ENCODE measurements around the gene CDH8. TPM values are rescaled to one million over a fixed set of nuclear protein-coding genes. Genes with fewer than 3 reads are reported as not detected.

Gene CDH8
- total RNA-seq, 1 experiment from 2014 or later = 2.5 TPM

GRCh38 chr16:61653544-61653943 is 382.7 kb downstream of the CDH8 start:
- H3K27ac ChIP-seq (ENCODE audit: low read depth, low read length) = no peak overlapping the region
- H3K9me2 ChIP-seq (ENCODE audit: insufficient read depth) = no peaks in the 10 kb centered on the region
- no peaks in the 10 kb centered on the region for H3K27me3 ChIP-seq (ENCODE audit: insufficient read depth, low read length)
- H3K79me2 ChIP-seq (ENCODE audit: insufficient read depth, low read length) = no peaks in the 10 kb centered on the region
- H3K36me3 ChIP-seq (ENCODE audit: control insufficient read depth in 1 of 2, insufficient read depth in 2 of 2, low read length in 2 of 2) = no peaks in the 10 kb centered on the region
- BruUV-seq (replicated peaks) = no TSS peak
- no peaks in the 10 kb centered on the region for H3K4me1 ChIP-seq (ENCODE audit: control insufficient read depth in 1 of 2, insufficient read depth in 2 of 2, low read length in 2 of 2)
- CTCF ChIA-PET = no interaction called here
- H3K9me3 ChIP-seq (ENCODE audit: control insufficient read depth in 1 of 2, insufficient read depth in 1 of 2, low read depth in 1 of 2, low read length in 2 of 2) = peaks cover 0 to 5% of the 10 kb centered on the region in 2 experiments; a peak in 2 of 4 replicates
- no peak for ATAC-seq
- intact Hi-C loops (cut with micrococcal nuclease) = no loop called here
- no peaks in the 10 kb centered on the region for H4K20me1 ChIP-seq (ENCODE audit: insufficient read depth)
- RAD21 ChIA-PET (ENCODE audit: low non-redundant PET in 1 of 2, low total read pairs in 2 of 2, uncharacterized antibody in 2 of 2, unreplicated experiment in 2 of 2) = no interaction called here
- TF ChIP-seq SRF (IDR thresholded peaks at IDR 0.05; ENCODE audit: low read depth) (no peak), ZBTB33 (IDR thresholded peaks at IDR 0.05; ENCODE audit: extremely low read depth, insufficient replicate concordance, low read length) (no peak), RAD21 (IDR thresholded peaks at IDR 0.05; ENCODE audit: low read depth) (no peak), FOSL1 (IDR thresholded peaks at IDR 0.05; ENCODE audit: low read depth) (no peak), ATF3 (IDR thresholded peaks at IDR 0.05) (no peak), SIN3A (IDR thresholded peaks at IDR 0.05; ENCODE audit: low read depth) (no peak), CBX3 (IDR thresholded peaks at IDR 0.05; ENCODE audit: low read depth) (no peak), CTCF (IDR thresholded peaks at IDR 0.05 in 2 of 3, conservative IDR thresholded peaks at IDR 0.05 in 1 of 3; ENCODE audit: borderline replicate concordance in 1 of 3, insufficient read depth in 1 of 3, low read depth in 2 of 3, low read length in 2 of 3) (no peak), ZFX (IDR thresholded peaks at IDR 0.05) (no peak), EZH2phosphoT487 (IDR thresholded peaks at IDR 0.05; ENCODE audit: borderline replicate concordance) (no peak), TCF7L2 (IDR thresholded peaks at IDR 0.05; ENCODE audit: borderline replicate concordance, extremely low read depth, insufficient read depth, insufficient read length) (no peak), MAX (IDR thresholded peaks at IDR 0.05) (no peak), SP1 (IDR thresholded peaks at IDR 0.05; ENCODE audit: low read depth) (no peak)
- no peak overlapping the region for H3K4me2 ChIP-seq (ENCODE audit: low read length)
- DNase-seq (ENCODE audit: low read depth, low spot score) = no peak
- no peak overlapping the region for H2AFZ ChIP-seq (ENCODE audit: low read depth, low read length, poor library complexity, severe bottlenecking)
- no peak overlapping the region for H3K9ac ChIP-seq (ENCODE audit: low read length)
- POLR2A ChIA-PET = no interaction called here
- no peak overlapping the region for H3K4me3 ChIP-seq (replicated peaks in 1 of 2; ENCODE audit: low read depth in 1 of 2, low read length in 2 of 2)
